RWPE1 (cell line): ENCODE data around the gene CBX1.

Experiments used
- CTCF ChIA-PET: fragments of 350-600 bp; sonication (Branson Sonifier 250); formaldehyde crosslinking; extraction: SDS; loops from one replicate; lab custom pipeline; 2021; lab: Yijun Ruan, JAX
- POLR2A ChIA-PET: fragments of 400-600 bp; formaldehyde crosslinking; extraction: SDS; loops from one replicate; lab custom pipeline; 2020; ENCODE audit warnings: antibody characterized with exemption; ENCODE audit not compliant: low non-redundant PET; lab: Yijun Ruan, JAX
- DNase-seq: peaks from one replicate; pipeline ENCODE4 v3.0.0; 2012; ENCODE audit warnings: low spot score
- H3K27ac ChIP-seq: fragments of 450-650 bp; 2 replicates; pipeline ENCODE4 v1.5.1; 2017
- TF ChIP-seq, protein P1 (sequence below): fragments of 450-650 bp; conservative IDR thresholded peaks from 2 replicates; pipeline ENCODE4 v1.5.1; 2017; ENCODE audit warnings: low read depth, mild to moderate bottlenecking

The CBX1 gene

DNA sequence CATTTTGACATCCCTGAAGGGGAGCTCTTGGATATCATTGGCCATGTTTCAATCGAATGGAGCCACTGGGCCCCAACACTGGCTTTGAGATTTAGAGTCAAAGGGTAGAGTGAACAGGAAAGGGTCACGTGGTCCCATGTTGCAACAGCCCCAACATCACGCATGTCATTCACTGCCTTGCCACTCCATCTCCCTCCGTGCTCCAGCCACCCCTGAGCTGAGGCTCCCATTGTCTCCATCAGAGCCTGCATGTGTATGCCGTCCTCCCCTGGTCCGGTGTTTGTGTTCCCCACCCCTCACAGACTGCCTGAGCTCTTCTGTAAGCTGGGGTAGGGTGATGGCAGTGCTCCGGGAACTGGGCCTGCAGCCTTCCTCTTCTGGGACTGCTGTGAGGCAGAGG lies 41.0 kb downstream of the CBX1 start:
- peak overlapping the region; percentile 99 for H3K27ac ChIP-seq
- POLR2A ChIA-PET, result no interaction called here
- TF ChIP-seq, protein P1, sequence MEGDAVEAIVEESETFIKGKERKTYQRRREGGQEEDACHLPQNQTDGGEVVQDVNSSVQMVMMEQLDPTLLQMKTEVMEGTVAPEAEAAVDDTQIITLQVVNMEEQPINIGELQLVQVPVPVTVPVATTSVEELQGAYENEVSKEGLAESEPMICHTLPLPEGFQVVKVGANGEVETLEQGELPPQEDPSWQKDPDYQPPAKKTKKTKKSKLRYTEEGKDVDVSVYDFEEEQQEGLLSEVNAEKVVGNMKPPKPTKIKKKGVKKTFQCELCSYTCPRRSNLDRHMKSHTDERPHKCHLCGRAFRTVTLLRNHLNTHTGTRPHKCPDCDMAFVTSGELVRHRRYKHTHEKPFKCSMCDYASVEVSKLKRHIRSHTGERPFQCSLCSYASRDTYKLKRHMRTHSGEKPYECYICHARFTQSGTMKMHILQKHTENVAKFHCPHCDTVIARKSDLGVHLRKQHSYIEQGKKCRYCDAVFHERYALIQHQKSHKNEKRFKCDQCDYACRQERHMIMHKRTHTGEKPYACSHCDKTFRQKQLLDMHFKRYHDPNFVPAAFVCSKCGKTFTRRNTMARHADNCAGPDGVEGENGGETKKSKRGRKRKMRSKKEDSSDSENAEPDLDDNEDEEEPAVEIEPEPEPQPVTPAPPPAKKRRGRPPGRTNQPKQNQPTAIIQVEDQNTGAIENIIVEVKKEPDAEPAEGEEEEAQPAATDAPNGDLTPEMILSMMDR, result no peak
- CTCF ChIA-PET, result interaction anchor here (0.5 to 1.0 kb wide), 2 partner anchors 17 to 33 kb away, joined by 3 to 7 read pairs; no protein-coding TSS in a partner anchor
- DNase-seq, result no peak

DNA sequence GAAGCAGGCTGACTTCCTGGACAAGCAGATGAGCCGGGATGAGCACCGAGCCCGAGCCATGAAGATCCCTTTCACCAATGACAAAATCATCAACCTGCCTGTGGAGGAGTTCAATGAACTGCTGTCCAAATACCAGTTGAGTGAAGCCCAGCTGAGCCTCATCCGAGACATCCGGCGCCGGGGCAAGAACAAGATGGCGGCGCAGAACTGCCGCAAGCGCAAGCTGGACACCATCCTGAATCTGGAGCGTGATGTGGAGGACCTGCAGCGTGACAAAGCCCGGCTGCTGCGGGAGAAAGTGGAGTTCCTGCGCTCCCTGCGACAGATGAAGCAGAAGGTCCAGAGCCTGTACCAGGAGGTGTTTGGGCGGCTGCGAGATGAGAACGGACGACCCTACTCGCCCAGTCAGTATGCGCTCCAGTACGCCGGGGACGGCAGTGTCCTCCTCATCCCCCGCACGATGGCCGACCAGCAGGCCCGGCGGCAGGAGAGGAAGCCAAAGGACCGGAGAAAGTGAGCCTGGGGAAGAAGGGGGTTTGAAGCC lies 42.1 kb downstream of the CBX1 start:
- POLR2A ChIA-PET, result interaction anchor here (2.0 kb wide), 1 partner anchor 11 kb away, joined by 10 read pairs; the partner anchor contains the start of gene NFE2L1

DNA sequence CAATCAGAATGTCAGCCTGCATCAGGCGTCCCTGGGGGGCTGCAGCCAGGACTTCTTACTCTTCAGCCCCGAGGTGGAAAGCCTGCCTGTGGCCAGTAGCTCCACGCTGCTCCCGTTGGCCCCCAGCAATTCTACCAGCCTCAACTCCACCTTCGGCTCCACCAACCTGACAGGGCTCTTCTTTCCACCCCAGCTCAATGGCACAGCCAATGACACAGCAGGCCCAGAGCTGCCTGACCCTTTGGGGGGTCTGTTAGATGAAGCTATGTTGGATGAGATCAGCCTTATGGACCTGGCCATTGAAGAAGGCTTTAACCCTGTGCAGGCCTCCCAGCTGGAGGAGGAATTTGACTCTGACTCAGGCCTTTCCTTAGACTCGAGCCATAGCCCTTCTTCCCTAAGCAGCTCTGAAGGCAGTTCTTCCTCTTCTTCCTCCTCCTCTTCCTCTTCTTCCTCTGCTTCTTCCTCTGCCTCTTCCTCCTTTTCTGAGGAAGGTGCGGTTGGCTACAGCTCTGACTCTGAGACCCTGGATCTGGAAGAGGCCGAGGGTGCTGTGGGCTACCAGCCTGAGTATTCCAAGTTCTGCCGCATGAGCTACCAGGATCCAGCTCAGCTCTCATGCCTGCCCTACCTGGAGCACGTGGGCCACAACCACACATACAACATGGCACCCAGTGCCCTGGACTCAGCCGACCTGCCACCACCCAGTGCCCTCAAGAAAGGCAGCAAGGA lies 42.7 kb downstream of the CBX1 start:
- TF ChIP-seq, protein P1, result no peak
- H3K27ac ChIP-seq, result peak overlapping the region; percentile 99
- ChIA-PET CTCF (interaction anchor here (1.1 kb wide), 1 partner anchor 9 kb away, joined by 4 read pairs; no protein-coding TSS in a partner anchor), POLR2A (interaction anchor here (2.0 kb wide), 1 partner anchor 10 kb away, joined by 10 read pairs; the partner anchor contains the start of gene NFE2L1)
- DNase-seq, result no peak

More for the DNA sequence above, 42.1 kb downstream of the CBX1 start:
- peak overlapping the region; percentile 99 for H3K27ac ChIP-seq
- DNase-seq, result no peak
- TF ChIP-seq, protein P1, result no peak
- CTCF ChIA-PET, result interaction anchor here (1.1 kb wide), 1 partner anchor 10 kb away, joined by 4 read pairs; no protein-coding TSS in a partner anchor

DNA sequence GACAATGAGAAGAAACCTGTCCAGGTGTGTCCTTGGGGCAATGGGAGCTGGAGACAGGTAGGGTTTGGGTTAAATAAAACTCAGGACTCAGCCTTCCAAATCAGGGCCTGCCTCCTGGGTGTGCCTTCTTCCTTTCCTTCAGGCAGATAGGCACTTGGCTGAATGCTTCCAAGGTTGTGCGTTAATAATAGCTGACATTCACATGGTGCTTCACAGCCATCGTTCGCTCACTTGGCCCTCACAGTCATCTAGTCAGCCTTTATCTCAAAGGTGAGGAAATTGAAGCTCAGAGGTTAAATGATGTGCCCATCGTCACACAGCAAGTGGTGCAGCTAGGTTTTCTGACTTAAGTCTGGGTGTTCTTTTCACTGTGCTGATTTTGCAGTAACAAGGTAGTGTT lies 43.7 kb downstream of the CBX1 start:
- no peak for DNase-seq
- H3K27ac ChIP-seq, result peak overlapping the region; percentile 99
- POLR2A ChIA-PET, result interaction anchor here (2.0 kb wide), 1 partner anchor 9 kb away, joined by 10 read pairs; the partner anchor contains the start of gene NFE2L1
- TF ChIP-seq, protein P1, result no peak
- CTCF ChIA-PET, result no interaction called here

DNA sequence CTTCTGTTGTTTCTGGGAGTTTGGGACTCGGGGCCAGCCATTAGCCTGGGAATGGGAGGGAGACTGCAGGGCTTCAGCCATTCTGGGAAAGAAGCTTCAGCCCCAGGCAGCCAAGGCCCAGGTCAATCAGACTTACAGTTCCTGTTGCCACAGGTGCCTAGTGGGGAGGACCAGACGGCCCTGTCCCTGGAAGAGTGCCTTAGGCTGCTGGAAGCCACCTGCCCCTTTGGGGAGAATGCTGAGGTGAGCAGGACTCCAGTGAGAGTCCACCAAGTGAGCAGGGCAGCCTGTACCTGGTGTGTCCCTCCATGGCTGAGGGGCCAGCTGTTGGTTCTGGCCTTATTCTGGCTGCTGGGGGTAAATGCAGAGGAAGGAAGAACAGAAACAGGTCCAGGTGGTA lies 44.4 kb downstream of the CBX1 start:
- CTCF ChIA-PET, result interaction anchor here (1.0 kb wide), 1 partner anchor 30 kb away, joined by 3 read pairs; no protein-coding TSS in a partner anchor

More for the DNA sequence above, 44.4 kb downstream of the CBX1 start:
- POLR2A ChIA-PET, result interaction anchor here (2.0 kb wide), 1 partner anchor 8 kb away, joined by 10 read pairs; the partner anchor contains the start of gene NFE2L1
- DNase-seq, result no peak
- TF ChIP-seq, protein P1, result no peak
- H3K27ac ChIP-seq, result peak overlapping the region; percentile 99
